Progenitor cell of endocrine pancreas (in vitro differentiated cells): ENCODE measurements around the gene NFYC. TPM values are rescaled to one million over a fixed set of nuclear protein-coding genes. Genes with fewer than 3 reads are reported as not detected.

Experiments
- DNase-seq: peaks from one replicate; pipeline ENCODE4 v3.0.0; 2021; ENCODE audit warnings: low spot score; ENCODE audit not compliant: unreplicated experiment
- H3K27ac Mint-ChIP-seq: 2 replicates; pipeline ENCODE4 v1.8.0; 2021; ENCODE audit warnings: mild to moderate bottlenecking, moderate library complexity, mixed read lengths
- H3K27me3 Mint-ChIP-seq: 2 replicates; pipeline ENCODE4 v1.8.0; 2021; ENCODE audit warnings: mixed read lengths
- H3K36me3 Mint-ChIP-seq: 2 replicates; pipeline ENCODE4 v1.8.0; 2022; ENCODE audit warnings: mixed read lengths; ENCODE audit not compliant: insufficient read depth
- H3K4me1 Mint-ChIP-seq: 2 replicates; pipeline ENCODE4 v1.8.0; 2021; ENCODE audit warnings: low read depth, mixed read lengths
- H3K4me3 Mint-ChIP-seq: 2 replicates; pipeline ENCODE4 v1.8.0; 2021; ENCODE audit warnings: low read depth, mild to moderate bottlenecking, moderate library complexity, mixed read lengths
- H3K9me3 Mint-ChIP-seq: 2 replicates; pipeline ENCODE4 v1.8.0; 2021; ENCODE audit warnings: low read depth, mixed read lengths
- CTCF ChIP-seq: fragments of 200-600 bp; sonication (generic); IDR thresholded peaks from one replicate; pipeline ENCODE4 v1.5.0; 2021; ENCODE audit warnings: antibody characterized with exemption, mild to moderate bottlenecking; ENCODE audit not compliant: unreplicated experiment
- total RNA-seq: library from RNA; stranded (reverse); gene quantifications from 2 replicates; pipeline ENCODE4 v1.2.1, GENCODE V29; 2021

The NFYC gene
- total RNA-seq, 1 donor from 2014 or later, result 73.4 TPM

GRCh38 chr1:40740997-40741736 is 49.7 kb downstream of the NFYC start:
- TF ChIP-seq CTCF, result no peak
- H3K27ac Mint-ChIP-seq, result no peak overlapping the region
- H3K36me3 Mint-ChIP-seq, result peaks cover 18% of the 10 kb centered on the region

DNA sequence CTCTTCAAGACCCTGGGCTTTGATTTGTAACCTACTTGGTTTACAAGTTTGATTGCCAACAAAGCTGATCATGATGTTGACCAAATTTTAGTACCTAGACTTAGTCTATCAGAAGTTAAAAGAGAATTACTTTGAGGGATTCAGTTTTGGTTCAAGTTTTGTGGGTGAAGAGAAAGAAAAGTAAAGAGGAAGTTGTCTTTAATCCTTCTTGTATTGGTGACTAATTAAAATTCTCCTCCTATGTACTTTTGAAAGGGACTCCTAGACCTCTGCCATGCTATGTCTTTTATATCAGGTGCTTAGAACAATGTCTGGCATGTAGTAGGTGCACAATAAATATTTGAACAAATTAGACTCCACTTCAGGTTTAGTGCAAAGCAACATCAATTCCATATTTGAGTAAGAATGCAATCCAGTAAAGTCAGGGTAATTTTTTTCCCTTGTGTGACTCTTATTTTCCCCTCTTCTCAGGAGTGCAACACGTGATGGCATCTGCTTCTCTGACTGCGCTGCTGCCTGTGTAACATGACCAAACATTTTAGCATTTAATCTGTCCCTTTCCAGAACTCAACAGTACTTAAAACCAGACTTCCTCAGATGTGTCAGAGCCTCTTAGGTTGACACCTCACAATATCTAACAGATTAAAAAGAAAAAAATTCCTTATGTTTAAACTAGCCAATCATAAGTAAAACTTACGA is 51.0 kb downstream of the NFYC start:
- Mint-ChIP-seq H3K27ac (no peak overlapping the region), H3K27me3 (no peaks in the 10 kb centered on the region), H3K36me3 (peaks cover 24% of the 10 kb centered on the region), H3K9me3 (no peaks in the 10 kb centered on the region), H3K4me1 (peaks cover 3% of the 10 kb centered on the region), H3K4me3 (no peak overlapping the region)
- no peak for DNase-seq
- no peak for TF ChIP-seq CTCF

More at GRCh38 chr1:40740997-40741736, 49.7 kb downstream of the NFYC start:
- Mint-ChIP-seq H3K27me3 (no peaks in the 10 kb centered on the region), H3K9me3 (no peaks in the 10 kb centered on the region), H3K4me1 (peaks cover 3% of the 10 kb centered on the region), H3K4me3 (no peak overlapping the region)
- DNase-seq, result no peak

DNA sequence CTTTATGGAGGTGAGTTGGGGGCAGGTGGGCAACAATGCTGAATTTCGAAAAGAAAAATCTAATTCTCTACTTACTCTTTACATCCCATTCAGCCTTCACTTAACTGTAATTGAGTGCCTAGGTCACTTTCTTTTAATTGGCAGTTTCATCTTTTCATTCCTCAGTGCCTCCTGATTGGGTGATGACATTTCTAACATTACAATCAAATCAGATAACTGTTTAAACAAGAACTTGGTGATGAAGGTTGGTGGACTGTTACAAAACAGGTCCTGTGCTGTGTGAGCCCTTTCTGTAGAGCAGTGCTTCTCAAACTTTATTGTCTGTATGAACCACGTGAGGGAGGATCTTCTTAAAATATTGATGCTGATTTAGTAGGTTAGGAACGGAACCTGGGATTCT is 51.9 kb downstream of the NFYC start:
- no peaks in the 10 kb centered on the region for H3K9me3 Mint-ChIP-seq
- H3K36me3 Mint-ChIP-seq, result peaks cover 26% of the 10 kb centered on the region
- DNase-seq, result no peak
- TF ChIP-seq CTCF, result no peak
- no peak overlapping the region for H3K4me3 Mint-ChIP-seq
- H3K27ac Mint-ChIP-seq, result no peak overlapping the region
- peaks cover 3% of the 10 kb centered on the region for H3K4me1 Mint-ChIP-seq
- H3K27me3 Mint-ChIP-seq, result no peaks in the 10 kb centered on the region

DNA sequence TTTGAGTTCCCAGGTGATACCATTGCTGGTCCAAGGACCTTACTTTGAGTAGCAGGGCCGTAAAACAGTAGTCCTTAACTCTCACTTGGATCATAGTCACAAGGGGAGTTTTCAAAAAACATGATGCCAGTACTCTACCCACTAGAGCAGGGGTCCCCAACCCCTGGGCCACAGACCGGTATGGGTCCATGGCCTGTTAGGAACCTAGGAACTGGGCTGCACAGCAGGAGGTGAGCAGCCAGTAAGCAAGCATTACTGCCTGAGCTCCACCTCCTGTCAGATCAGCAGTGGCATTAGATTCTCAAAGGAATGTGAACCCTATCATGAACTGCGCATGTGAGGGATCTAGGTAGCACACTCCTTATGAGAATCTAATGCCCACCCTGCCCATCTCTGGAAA is 52.4 kb downstream of the NFYC start:
- Mint-ChIP-seq H3K4me3 (no peak overlapping the region), H3K4me1 (peaks cover 3% of the 10 kb centered on the region), H3K27me3 (no peaks in the 10 kb centered on the region), H3K27ac (no peak overlapping the region), H3K36me3 (peaks cover 23% of the 10 kb centered on the region), H3K9me3 (no peaks in the 10 kb centered on the region)
- TF ChIP-seq CTCF, result no peak
- no peak for DNase-seq

DNA sequence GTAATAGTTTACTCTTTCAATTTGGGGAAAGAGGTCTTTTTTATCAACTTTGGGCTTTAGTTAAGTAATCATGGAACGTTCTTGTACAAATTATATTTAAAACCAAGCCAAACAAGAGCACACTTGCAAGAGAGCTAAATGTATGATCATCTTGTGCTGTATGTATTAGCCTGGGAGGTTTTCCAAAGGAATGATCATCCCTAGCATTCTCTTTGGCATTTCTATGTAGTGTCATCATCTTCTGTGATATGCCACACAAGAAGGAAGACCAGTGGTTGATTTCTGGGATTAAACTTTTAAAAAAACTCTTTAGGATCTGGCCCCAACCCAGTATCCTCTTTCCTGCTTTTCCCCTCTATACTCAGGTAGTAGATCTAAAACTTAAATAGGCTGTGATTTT is 53.7 kb downstream of the NFYC start:
- Mint-ChIP-seq H3K4me1 (peaks cover 10% of the 10 kb centered on the region), H3K27ac (no peak overlapping the region), H3K27me3 (no peaks in the 10 kb centered on the region), H3K9me3 (no peaks in the 10 kb centered on the region), H3K36me3 (peaks cover 21% of the 10 kb centered on the region), H3K4me3 (no peak overlapping the region)
- TF ChIP-seq CTCF, result no peak
- no peak for DNase-seq
